ENCODE measurements around the gene LAMA2.

DNA sequence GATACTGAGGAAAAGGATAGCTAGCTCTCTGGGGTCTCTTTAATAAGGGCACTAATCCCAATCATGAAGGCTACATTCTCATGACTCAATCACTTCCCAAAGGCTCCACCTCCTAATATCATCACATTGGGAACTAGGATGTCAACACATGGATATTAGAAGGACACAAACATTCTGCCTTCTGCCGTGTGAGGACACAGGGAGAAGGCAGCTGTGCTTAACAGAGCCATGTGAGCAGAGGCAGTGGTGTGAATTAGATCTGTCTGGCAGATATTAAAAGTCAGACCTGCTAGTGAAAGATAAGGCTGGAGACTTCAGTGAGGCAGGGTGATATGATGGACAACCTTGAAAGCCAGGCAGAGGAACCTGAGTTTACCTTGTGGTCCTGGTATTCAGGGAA, 485.1 kb downstream of the LAMA2 start:
- no peak for TF ChIP-seq NANOG (IDR thresholded peaks at IDR 0.05; ENCODE audit: borderline replicate concordance)
- TF ChIP-seq EZH2 (IDR thresholded peaks at IDR 0.05; ENCODE audit: low read depth, unreplicated experiment): no peak
- TF ChIP-seq, protein P1, sequence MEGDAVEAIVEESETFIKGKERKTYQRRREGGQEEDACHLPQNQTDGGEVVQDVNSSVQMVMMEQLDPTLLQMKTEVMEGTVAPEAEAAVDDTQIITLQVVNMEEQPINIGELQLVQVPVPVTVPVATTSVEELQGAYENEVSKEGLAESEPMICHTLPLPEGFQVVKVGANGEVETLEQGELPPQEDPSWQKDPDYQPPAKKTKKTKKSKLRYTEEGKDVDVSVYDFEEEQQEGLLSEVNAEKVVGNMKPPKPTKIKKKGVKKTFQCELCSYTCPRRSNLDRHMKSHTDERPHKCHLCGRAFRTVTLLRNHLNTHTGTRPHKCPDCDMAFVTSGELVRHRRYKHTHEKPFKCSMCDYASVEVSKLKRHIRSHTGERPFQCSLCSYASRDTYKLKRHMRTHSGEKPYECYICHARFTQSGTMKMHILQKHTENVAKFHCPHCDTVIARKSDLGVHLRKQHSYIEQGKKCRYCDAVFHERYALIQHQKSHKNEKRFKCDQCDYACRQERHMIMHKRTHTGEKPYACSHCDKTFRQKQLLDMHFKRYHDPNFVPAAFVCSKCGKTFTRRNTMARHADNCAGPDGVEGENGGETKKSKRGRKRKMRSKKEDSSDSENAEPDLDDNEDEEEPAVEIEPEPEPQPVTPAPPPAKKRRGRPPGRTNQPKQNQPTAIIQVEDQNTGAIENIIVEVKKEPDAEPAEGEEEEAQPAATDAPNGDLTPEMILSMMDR (conservative IDR thresholded peaks at IDR 0.05; ENCODE audit: low read depth in 2 of 2): no peak
- no peak for TF ChIP-seq POLR2AphosphoS5 (IDR thresholded peaks at IDR 0.05; ENCODE audit: low read depth)
- TF ChIP-seq, protein P2, sequence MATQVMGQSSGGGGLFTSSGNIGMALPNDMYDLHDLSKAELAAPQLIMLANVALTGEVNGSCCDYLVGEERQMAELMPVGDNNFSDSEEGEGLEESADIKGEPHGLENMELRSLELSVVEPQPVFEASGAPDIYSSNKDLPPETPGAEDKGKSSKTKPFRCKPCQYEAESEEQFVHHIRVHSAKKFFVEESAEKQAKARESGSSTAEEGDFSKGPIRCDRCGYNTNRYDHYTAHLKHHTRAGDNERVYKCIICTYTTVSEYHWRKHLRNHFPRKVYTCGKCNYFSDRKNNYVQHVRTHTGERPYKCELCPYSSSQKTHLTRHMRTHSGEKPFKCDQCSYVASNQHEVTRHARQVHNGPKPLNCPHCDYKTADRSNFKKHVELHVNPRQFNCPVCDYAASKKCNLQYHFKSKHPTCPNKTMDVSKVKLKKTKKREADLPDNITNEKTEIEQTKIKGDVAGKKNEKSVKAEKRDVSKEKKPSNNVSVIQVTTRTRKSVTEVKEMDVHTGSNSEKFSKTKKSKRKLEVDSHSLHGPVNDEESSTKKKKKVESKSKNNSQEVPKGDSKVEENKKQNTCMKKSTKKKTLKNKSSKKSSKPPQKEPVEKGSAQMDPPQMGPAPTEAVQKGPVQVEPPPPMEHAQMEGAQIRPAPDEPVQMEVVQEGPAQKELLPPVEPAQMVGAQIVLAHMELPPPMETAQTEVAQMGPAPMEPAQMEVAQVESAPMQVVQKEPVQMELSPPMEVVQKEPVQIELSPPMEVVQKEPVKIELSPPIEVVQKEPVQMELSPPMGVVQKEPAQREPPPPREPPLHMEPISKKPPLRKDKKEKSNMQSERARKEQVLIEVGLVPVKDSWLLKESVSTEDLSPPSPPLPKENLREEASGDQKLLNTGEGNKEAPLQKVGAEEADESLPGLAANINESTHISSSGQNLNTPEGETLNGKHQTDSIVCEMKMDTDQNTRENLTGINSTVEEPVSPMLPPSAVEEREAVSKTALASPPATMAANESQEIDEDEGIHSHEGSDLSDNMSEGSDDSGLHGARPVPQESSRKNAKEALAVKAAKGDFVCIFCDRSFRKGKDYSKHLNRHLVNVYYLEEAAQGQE (IDR thresholded peaks at IDR 0.05; ENCODE audit: unreplicated experiment): no peak
- TF ChIP-seq, protein P3, sequence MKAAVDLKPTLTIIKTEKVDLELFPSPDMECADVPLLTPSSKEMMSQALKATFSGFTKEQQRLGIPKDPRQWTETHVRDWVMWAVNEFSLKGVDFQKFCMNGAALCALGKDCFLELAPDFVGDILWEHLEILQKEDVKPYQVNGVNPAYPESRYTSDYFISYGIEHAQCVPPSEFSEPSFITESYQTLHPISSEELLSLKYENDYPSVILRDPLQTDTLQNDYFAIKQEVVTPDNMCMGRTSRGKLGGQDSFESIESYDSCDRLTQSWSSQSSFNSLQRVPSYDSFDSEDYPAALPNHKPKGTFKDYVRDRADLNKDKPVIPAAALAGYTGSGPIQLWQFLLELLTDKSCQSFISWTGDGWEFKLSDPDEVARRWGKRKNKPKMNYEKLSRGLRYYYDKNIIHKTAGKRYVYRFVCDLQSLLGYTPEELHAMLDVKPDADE (IDR thresholded peaks at IDR 0.05): no peak
- no peak for TF ChIP-seq CREB1 (CRISPR knock-in tag; IDR thresholded peaks at IDR 0.05; ENCODE audit: low read depth)
- no peak for TF ChIP-seq EZH2phosphoT487 (IDR thresholded peaks at IDR 0.05; ENCODE audit: unreplicated experiment)
- TF ChIP-seq ZNF114 (CRISPR knock-in tag; IDR thresholded peaks at IDR 0.05): no peak
- TF ChIP-seq, protein P4, sequence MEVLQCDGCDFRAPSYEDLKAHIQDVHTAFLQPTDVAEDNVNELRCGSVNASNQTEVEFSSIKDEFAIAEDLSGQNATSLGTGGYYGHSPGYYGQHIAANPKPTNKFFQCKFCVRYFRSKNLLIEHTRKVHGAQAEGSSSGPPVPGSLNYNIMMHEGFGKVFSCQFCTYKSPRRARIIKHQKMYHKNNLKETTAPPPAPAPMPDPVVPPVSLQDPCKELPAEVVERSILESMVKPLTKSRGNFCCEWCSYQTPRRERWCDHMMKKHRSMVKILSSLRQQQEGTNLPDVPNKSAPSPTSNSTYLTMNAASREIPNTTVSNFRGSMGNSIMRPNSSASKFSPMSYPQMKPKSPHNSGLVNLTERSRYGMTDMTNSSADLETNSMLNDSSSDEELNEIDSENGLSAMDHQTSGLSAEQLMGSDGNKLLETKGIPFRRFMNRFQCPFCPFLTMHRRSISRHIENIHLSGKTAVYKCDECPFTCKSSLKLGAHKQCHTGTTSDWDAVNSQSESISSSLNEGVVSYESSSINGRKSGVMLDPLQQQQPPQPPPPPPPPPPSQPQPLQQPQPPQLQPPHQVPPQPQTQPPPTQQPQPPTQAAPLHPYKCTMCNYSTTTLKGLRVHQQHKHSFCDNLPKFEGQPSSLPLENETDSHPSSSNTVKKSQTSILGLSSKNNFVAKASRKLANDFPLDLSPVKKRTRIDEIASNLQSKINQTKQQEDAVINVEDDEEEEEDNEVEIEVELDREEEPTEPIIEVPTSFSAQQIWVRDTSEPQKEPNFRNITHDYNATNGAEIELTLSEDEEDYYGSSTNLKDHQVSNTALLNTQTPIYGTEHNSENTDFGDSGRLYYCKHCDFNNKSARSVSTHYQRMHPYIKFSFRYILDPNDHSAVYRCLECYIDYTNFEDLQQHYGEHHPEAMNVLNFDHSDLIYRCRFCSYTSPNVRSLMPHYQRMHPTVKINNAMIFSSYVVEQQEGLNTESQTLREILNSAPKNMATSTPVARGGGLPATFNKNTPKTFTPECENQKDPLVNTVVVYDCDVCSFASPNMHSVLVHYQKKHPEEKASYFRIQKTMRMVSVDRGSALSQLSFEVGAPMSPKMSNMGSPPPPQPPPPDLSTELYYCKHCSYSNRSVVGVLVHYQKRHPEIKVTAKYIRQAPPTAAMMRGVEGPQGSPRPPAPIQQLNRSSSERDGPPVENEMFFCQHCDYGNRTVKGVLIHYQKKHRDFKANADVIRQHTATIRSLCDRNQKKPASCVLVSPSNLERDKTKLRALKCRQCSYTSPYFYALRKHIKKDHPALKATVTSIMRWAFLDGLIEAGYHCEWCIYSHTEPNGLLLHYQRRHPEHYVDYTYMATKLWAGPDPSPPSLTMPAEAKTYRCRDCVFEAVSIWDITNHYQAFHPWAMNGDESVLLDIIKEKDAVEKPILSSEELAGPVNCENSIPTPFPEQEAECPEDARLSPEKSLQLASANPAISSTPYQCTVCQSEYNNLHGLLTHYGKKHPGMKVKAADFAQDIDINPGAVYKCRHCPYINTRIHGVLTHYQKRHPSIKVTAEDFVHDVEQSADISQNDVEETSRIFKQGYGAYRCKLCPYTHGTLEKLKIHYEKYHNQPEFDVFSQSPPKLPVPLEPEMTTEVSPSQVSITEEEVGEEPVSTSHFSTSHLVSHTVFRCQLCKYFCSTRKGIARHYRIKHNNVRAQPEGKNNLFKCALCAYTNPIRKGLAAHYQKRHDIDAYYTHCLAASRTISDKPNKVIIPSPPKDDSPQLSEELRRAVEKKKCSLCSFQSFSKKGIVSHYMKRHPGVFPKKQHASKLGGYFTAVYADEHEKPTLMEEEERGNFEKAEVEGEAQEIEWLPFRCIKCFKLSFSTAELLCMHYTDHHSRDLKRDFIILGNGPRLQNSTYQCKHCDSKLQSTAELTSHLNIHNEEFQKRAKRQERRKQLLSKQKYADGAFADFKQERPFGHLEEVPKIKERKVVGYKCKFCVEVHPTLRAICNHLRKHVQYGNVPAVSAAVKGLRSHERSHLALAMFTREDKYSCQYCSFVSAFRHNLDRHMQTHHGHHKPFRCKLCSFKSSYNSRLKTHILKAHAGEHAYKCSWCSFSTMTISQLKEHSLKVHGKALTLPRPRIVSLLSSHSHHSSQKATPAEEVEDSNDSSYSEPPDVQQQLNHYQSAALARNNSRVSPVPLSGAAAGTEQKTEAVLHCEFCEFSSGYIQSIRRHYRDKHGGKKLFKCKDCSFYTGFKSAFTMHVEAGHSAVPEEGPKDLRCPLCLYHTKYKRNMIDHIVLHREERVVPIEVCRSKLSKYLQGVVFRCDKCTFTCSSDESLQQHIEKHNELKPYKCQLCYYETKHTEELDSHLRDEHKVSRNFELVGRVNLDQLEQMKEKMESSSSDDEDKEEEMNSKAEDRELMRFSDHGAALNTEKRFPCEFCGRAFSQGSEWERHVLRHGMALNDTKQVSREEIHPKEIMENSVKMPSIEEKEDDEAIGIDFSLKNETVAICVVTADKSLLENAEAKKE (CRISPR knock-in tag; IDR thresholded peaks at IDR 0.05): no peak
- no peak for TF ChIP-seq JUNB (IDR thresholded peaks at IDR 0.05; ENCODE audit: unreplicated experiment)
- no peak for TF ChIP-seq ZNF331 (CRISPR knock-in tag; IDR thresholded peaks at IDR 0.05; ENCODE audit: low read depth)
- TF ChIP-seq STAT1 (IDR thresholded peaks at IDR 0.05; ENCODE audit: unreplicated experiment): no peak
